Keratinocyte (primary cell): ENCODE measurements around the gene BMPR1B. TPM values are rescaled to one million over a fixed set of nuclear protein-coding genes. Genes with fewer than 3 reads are reported as not detected.

Source experiments
- DNase-seq: peaks from one replicate; pipeline ENCODE4 v3.0.0-alpha.2; 2011; ENCODE audit warnings: low read depth, missing footprints, low spot score
- FAIRE-seq: peaks from 2 replicates; lab custom pipeline; 2011; peaks lifted over from hg19 to GRCh38; lab: Jason Lieb, UNC
- H2AFZ ChIP-seq: 2 replicates; pipeline ENCODE4 v1.6.0; 2012; ENCODE audit warnings: low read length, control low read depth, inconsistent platforms; ENCODE audit not compliant: control insufficient read depth
- H3K27ac ChIP-seq: 2 replicates; pipeline ENCODE4 v1.5.1; 2011; ENCODE audit warnings: low read length; ENCODE audit not compliant: control insufficient read depth, insufficient read depth
- H3K27me3 ChIP-seq: 3 replicates; pipeline ENCODE4 v1.6.0; 2011; ENCODE audit warnings: low read length; ENCODE audit not compliant: control insufficient read depth, insufficient read depth; ENCODE audit errors: extremely low read depth
- H3K36me3 ChIP-seq, 2 experiments: 2 replicates in 1 of 2; 3 replicates in 1 of 2; pipeline ENCODE4 v1.5.1; 2011; ENCODE audit warnings: low read length in 2 of 2, mild to moderate bottlenecking in 1 of 2; ENCODE audit not compliant: control insufficient read depth in 2 of 2, insufficient read depth in 2 of 2; ENCODE audit errors: extremely low read depth in 1 of 2
- H3K4me1 ChIP-seq: 3 replicates; pipeline ENCODE4 v1.5.1; 2011; ENCODE audit warnings: low read length; ENCODE audit not compliant: control insufficient read depth, insufficient read depth; ENCODE audit errors: extremely low read depth
- H3K4me2 ChIP-seq: 3 replicates; pipeline ENCODE4 v1.6.0; 2011; ENCODE audit warnings: low read depth, low read length; ENCODE audit not compliant: control insufficient read depth, insufficient read depth; ENCODE audit errors: extremely low read depth
- H3K4me3 ChIP-seq, 3 experiments: fragments of 200-600 bp in 1 of 3; sonication (generic) in 1 of 3; 2 replicates in 2 of 3; 3 replicates in 1 of 3; pipeline ENCODE4 v1.5.1; 2011 to 2016; ENCODE audit warnings: low read length in 3 of 3, mild to moderate bottlenecking in 3 of 3, control low read depth in 2 of 3, inconsistent platforms in 1 of 3, low read depth in 1 of 3, mixed read lengths in 1 of 3, mixed run types in 1 of 3, moderate library complexity in 1 of 3; ENCODE audit not compliant: control insufficient read depth in 2 of 3, insufficient read depth in 2 of 3; ENCODE audit errors: extremely low read depth in 1 of 3
- H3K79me2 ChIP-seq: 2 replicates; pipeline ENCODE4 v1.6.0; 2012; ENCODE audit warnings: low read length; ENCODE audit not compliant: control insufficient read depth, insufficient read depth
- H3K9ac ChIP-seq: 3 replicates; pipeline ENCODE4 v1.6.0; 2011; ENCODE audit warnings: low read length; ENCODE audit not compliant: control insufficient read depth, insufficient read depth; ENCODE audit errors: extremely low read depth
- H3K9me1 ChIP-seq: 3 replicates; pipeline ENCODE4 v1.6.0; 2011; ENCODE audit warnings: low read length; ENCODE audit not compliant: control insufficient read depth, insufficient read depth; ENCODE audit errors: extremely low read depth
- H3K9me3 ChIP-seq: 2 replicates; pipeline ENCODE4 v1.5.1; 2012; ENCODE audit warnings: low read depth, low read length; ENCODE audit not compliant: control insufficient read depth
- H4K20me1 ChIP-seq: 3 replicates; pipeline ENCODE4 v1.6.0; 2011; ENCODE audit warnings: low read length; ENCODE audit not compliant: control insufficient read depth, insufficient read depth; ENCODE audit errors: extremely low read depth
- EZH2 ChIP-seq: IDR thresholded peaks from one replicate; pipeline ENCODE4 v1.6.1; 2012; ENCODE audit warnings: inconsistent platforms, mild to moderate bottlenecking, low read length, moderate library complexity
- dilution Hi-C: fragments of 300-500 bp; cut with MboI; formaldehyde crosslinking; loops from one replicate; pipeline ENCODE4 v1.7.0; 2020; ENCODE audit warnings: low sequenced_read_pairs; ENCODE audit not compliant: extremely low pct_ligation_motif_present
- polyA plus RNA-seq, 5 experiments: library from polyadenylated mRNA; depleted of rRNA in 3 of 5; stranded (reverse) in 3 of 5; stranded (forward) in 1 of 5; unstranded in 1 of 5; fragments of >200 nt; gene quantifications; 1 replicate in 1 of 5; 2 replicates in 3 of 5; 3 replicates in 1 of 5; pipeline versions ENCODE4 v1.2.1 to v1.2.3, GENCODE V29; 2011 to 2012; ENCODE audit warnings: missing spikeins in 2 of 5, low read depth in 1 of 5, low replicate concordance in 1 of 5
- TF ChIP-seq, protein P1 (sequence below), 3 experiments: IDR thresholded peaks in 1 of 3; conservative IDR thresholded peaks in 1 of 3; optimal IDR thresholded peaks in 1 of 3; 2 replicates in 2 of 3; 3 replicates in 1 of 3; pipeline versions ENCODE3 to v1.5.1; 2011; ENCODE audit warnings: low read length in 3 of 3, mild to moderate bottlenecking in 3 of 3, moderate library complexity in 2 of 3, control low read depth in 1 of 3, inconsistent platforms in 1 of 3; ENCODE audit not compliant: insufficient read depth in 2 of 3; ENCODE audit errors: extremely low read depth in 1 of 3

BMPR1B gene
- polyA plus RNA-seq, 1 donor (not counting 4 experiments of a cell fraction or from before 2014, with no cell fraction given): 0.89 TPM

DNA sequence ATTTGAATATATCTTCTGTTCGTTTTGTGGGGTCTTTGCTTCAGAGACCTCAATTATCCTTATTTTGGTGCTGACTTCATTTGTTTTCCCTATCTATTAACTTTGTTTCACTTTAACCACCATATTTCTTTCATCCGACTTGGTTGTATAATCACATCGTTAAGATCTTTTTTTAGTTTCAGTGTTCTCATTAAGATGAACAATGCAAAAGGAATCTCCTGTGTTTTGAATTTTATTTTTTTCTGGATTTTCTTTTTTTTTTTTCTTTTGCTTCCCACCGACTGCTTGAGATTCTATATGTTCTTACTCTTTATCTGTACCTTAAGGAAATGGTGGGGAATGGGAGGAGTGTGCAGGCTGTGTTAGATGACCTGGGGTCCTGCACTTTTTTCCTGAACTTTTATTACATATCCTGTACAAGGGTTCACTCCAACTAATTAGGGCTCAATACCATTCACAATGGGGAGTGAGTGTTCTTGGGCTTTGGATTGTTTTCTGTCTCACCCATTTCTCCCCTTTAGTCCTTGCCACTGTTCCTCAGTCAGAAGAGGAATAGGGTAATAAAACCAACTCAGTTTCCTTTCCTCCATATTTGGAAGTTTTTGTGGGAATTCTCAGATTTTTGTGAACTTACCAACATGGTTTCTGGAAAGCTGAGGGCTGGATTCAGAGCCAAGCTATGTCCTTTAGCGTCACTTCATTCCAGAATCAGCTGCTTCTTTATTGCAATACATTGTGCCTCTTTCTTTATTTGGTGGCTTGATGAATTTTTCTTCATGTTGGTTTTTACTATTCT lies 43.2 kb upstream of the BMPR1B start:
- H3K27me3 ChIP-seq: no peaks in the 10 kb centered on the region
- no peaks in the 10 kb centered on the region for H4K20me1 ChIP-seq
- H3K4me1 ChIP-seq: no peaks in the 10 kb centered on the region
- no peak overlapping the region for H3K4me2 ChIP-seq
- no peaks in the 10 kb centered on the region for H3K36me3 ChIP-seq
- dilution Hi-C loops: no loop called here
- DNase-seq (no peak), FAIRE-seq (no peak)
- no peaks in the 10 kb centered on the region for H3K79me2 ChIP-seq
- no peak overlapping the region for H3K9ac ChIP-seq
- TF ChIP-seq EZH2: no peak
- TF ChIP-seq, protein P1, sequence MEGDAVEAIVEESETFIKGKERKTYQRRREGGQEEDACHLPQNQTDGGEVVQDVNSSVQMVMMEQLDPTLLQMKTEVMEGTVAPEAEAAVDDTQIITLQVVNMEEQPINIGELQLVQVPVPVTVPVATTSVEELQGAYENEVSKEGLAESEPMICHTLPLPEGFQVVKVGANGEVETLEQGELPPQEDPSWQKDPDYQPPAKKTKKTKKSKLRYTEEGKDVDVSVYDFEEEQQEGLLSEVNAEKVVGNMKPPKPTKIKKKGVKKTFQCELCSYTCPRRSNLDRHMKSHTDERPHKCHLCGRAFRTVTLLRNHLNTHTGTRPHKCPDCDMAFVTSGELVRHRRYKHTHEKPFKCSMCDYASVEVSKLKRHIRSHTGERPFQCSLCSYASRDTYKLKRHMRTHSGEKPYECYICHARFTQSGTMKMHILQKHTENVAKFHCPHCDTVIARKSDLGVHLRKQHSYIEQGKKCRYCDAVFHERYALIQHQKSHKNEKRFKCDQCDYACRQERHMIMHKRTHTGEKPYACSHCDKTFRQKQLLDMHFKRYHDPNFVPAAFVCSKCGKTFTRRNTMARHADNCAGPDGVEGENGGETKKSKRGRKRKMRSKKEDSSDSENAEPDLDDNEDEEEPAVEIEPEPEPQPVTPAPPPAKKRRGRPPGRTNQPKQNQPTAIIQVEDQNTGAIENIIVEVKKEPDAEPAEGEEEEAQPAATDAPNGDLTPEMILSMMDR (optimal IDR thresholded peaks at IDR 0.05 in 1 of 3, IDR thresholded peaks at IDR 0.05 in 1 of 3, conservative IDR thresholded peaks at IDR 0.05 in 1 of 3; ENCODE audit: extremely low read depth in 1 of 3, insufficient read depth in 2 of 3, low read length in 3 of 3): no peak
- H3K9me1 ChIP-seq: no peaks in the 10 kb centered on the region
- no peak overlapping the region for H3K4me3 ChIP-seq
- no peaks in the 10 kb centered on the region for H3K9me3 ChIP-seq
- H2AFZ ChIP-seq: no peak overlapping the region
- no peak overlapping the region for H3K27ac ChIP-seq

DNA sequence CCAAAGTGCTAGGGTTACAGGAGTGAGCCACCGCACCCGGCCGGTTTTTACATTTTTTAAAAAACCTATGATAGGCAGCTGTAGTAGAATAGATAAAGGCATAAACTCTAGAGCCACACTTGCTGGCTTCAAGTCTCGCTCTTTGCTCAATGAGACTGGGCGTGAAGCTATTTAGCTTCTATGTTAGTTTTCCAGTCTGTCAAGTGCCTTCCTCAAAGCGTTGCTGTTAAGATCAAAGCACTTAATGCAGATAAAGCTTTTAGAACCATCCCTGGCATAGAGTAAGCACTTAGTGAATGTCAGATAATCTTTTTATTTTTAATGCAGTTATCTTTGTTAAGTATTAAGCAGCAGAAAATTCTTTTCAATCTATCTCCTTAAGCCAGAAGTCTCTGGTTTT lies 42.0 kb upstream of the BMPR1B start:
- Histone ChIP-seq H3K9me1 (no peaks in the 10 kb centered on the region), H3K79me2 (no peaks in the 10 kb centered on the region), H3K4me2 (no peak overlapping the region), H4K20me1 (no peaks in the 10 kb centered on the region), H2AFZ (no peak overlapping the region), H3K9me3 (no peaks in the 10 kb centered on the region), H3K4me1 (no peaks in the 10 kb centered on the region), H3K9ac (no peak overlapping the region), H3K27me3 (no peaks in the 10 kb centered on the region), H3K27ac (no peak overlapping the region), H3K36me3 (no peaks in the 10 kb centered on the region), H3K4me3 (no peak overlapping the region)
- dilution Hi-C loops: no loop called here
- TF ChIP-seq, protein P1 (optimal IDR thresholded peaks at IDR 0.05 in 1 of 3, IDR thresholded peaks at IDR 0.05 in 1 of 3, conservative IDR thresholded peaks at IDR 0.05 in 1 of 3; ENCODE audit: extremely low read depth in 1 of 3, insufficient read depth in 2 of 3, low read length in 3 of 3): no peak
- no peak for TF ChIP-seq EZH2
- DNase-seq: no peak
- no peak for FAIRE-seq
